Stimulated activated CD4-positive, alpha-beta T cell treated with anti-CD3 and anti-CD28 coated beads, Interleukin-15, amount 100 ng/mL, for 24 hours (primary cell): ENCODE results near the gene RAB3C.
"Not testable (repeated sequence)": the region's sequence is repeated elsewhere in the genome, so short reads cannot be mapped to it uniquely, and the experiment has no call there.

Experiments used
- DNase-seq: peaks from one replicate; pipeline ENCODE4 v3.0.0-alpha.2; 2020

The RAB3C gene

GRCh38 chr5:58681943-58682342, 99.1 kb downstream of the RAB3C start:
- no peak for DNase-seq

GRCh38 chr5:58683567-58683966, 100.7 kb downstream of the RAB3C start:
- DNase-seq = no peak

DNA sequence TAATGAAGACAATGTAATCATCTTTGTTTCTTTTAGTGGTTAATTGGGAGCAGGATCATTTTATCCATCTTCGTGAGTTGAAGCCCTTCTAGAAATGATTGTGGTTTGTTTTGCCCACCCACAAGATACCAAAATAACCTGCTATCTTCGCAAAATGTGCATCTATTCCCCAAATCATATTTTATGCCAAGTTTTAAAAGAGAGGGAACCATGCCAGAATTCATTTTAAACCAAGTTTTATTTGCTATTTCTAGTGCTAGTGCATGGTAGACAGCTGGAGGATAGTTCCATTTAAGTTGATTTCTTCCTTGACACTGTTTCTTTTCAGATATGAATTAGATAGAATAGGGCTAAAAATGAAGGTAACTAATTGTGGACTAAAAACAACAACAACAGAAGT, 104.2 kb downstream of the RAB3C start:
- DNase-seq = no peak

DNA sequence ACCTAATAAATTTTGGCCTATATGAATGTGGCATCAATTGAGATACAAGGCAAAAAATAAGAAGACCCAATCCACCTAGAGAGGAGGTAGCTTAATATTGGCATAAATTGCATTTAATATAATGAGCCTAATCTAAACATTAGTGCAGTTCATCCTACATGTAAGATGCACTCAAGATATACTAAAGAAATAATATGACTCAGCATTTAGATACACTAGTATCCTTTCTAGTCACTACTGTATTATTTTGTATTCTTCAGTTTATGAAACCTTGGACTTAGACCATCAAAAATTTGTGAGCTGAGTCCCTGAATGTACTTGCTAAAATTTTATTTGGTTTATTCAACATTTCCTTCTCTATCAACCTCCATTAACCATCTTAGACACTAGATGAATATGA, 104.7 kb downstream of the RAB3C start:
- DNase-seq = no peak

DNA sequence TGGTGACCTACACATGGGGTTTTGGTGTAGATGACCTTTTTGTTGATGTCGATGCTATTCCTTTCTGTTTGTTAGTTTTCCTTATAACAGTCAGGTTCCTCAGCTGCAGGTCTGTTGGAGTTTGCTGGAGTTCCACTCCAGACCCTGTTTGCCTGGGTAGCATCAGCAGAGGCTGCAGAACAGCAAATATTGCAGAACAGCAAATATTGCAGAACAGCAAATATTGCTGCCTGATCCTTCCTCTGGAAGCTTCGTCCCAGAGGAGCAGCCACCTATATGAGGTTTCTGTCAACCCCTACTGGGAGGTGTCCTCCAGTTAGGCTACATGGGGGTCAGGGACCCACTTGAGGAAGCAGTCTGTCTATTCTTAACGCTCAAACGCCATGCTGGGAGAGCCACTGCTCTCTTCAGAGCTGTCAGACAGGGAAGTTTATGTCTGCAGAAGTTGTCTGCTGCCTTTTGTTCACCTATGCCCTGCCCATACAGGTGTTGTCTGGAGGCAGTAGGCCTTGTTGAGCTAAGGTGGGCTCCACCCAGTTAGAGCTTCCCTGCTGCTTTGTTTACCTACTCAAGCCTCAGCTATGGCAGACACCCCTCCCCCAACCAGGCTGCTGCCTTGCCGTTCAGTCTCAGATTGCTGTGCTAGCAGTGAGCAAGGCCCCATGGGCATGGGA, 116.3 kb downstream of the RAB3C start:
- not testable (repeated sequence) for DNase-seq

- no peak for DNase-seq
These were observed 116.9 kb downstream of the RAB3C start for GRCh38 chr5:58699762-58700118.

- no peak for DNase-seq
These were observed 121.2 kb downstream of the RAB3C start for GRCh38 chr5:58703925-58704555.

DNA sequence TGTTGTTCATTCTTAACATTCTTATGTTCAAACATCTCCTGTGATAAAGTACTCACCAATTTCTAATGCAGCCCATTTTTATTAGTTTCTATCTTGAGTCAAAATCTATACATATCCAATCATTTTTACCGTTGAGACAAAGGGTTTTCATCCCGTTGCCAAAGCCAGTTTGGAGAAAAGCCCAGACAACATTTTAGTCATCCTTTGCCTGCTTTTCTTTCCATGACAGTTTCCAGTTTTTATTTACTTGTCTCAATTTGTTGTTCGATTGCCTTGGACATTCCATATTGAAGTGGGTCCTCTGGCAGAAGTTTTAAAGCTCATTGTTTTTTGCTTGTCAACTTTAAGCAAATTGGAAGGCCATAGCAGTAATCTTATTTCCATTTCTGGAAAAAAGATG, 123.9 kb downstream of the RAB3C start:
- DNase-seq = no peak

DNA sequence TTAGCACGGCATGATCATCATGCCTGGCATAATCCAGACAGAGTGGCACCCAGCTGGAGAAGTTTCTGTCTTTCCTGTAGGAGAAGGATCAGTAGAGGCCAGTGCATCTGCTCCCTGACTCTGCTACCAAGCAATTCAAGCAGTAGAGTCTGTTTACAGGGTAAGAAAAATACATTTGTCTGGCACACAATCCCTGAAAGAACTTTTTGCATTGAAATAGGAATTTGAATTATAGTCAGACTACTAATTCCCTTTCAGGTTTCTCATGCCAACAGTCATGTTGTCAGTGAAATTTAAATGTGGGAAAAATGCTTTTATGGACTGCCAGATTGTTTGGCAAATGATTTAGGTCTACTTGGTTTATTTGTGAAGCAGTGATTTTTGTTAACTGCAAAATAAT, 125.6 kb downstream of the RAB3C start:
- no peak for DNase-seq

DNA sequence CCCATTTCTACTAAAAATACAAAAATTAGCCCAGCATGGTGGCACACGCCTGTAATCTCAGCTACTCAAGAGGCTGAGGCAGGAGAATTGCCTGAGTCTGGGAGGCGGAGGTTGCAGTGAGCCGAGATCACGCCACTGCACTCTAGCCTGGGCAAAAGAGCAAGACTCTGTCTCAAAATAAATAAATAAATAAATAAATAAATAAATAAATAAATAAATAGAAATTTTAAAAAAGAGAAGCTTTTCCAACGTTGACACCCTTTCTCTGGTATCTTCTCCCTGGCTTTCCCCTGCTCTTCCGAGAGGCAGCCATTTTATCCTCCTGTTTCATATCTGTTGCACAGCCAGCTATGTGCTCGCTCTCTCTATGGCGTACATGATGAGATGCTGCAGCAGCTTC, 127.5 kb downstream of the RAB3C start:
- DNase-seq = not testable (repeated sequence)

- no peak for DNase-seq
These were observed 128.0 kb downstream of the RAB3C start for GRCh38 chr5:58710871-58711270.

DNA sequence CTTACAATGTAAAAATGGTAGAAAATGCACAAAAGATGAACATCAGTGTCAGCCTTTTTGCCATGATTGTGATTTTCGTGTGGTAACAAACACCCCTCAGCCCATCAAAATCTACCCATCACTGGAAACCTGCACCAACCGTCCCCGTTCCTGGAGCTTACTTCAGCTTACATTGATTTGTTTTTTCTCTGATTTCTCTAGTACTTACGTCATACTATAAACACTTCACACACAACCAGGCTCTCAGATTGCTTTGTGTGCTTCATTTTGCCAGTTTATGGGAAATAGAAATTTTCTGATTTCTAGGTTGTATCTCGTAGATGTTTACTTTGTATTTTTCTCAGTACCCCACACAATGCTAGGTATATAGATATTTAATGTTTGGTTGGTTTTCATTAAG, 129.1 kb downstream of the RAB3C start:
- DNase-seq = no peak

- DNase-seq = no peak
These were observed 131.2 kb downstream of the RAB3C start for GRCh38 chr5:58714046-58714445.

- DNase-seq = no peak
These were observed 133.3 kb downstream of the RAB3C start for GRCh38 chr5:58715997-58716656.

- no peak for DNase-seq
These were observed 133.8 kb downstream of the RAB3C start for GRCh38 chr5:58716713-58717112.

- no peak for DNase-seq
These were observed 134.6 kb downstream of the RAB3C start for GRCh38 chr5:58717303-58718007.

GRCh38 chr5:58718269-58718978, 135.5 kb downstream of the RAB3C start:
- DNase-seq = no peak

DNA sequence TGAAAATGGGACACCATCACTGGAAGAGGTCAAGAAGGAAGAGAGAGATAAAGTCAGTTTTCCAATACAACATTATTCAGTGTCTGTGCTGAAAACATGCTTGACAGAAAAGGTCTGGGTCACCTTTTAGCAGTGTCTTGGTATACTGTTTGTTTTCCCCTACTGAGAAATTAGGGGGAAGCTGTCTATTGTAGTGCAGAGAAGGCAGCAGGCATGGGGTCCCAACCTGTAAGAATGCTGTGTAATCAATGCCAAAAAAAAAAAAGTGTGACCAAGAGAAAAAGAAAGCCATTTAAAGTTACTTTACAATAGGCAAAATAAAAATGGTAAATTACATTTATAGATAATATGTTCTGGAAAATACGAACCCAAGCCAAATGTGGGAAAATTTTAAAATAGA, 139.3 kb downstream of the RAB3C start:
- no peak for DNase-seq

- DNase-seq = no peak
These were observed 142.1 kb downstream of the RAB3C start for GRCh38 chr5:58724992-58725391.

DNA sequence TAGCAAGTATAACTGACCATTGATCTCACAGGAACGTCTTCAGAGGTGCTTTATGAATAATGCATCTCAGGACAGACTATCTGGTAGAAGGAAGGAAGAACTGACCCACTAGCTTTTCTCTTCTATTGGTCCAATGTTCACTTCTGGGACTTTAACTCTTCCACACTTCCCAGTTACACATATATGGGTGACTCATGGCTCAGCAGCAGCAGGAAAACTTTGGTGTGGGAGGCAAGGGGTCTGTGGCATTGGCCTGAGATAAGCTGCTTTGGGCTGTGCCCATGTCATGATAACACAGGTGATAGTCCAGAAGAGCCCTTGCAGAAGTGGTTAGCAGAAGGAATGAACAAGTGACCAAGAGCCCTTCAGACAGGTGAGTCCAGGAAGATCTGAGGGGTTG, 148.8 kb downstream of the RAB3C start:
- no peak for DNase-seq

DNA sequence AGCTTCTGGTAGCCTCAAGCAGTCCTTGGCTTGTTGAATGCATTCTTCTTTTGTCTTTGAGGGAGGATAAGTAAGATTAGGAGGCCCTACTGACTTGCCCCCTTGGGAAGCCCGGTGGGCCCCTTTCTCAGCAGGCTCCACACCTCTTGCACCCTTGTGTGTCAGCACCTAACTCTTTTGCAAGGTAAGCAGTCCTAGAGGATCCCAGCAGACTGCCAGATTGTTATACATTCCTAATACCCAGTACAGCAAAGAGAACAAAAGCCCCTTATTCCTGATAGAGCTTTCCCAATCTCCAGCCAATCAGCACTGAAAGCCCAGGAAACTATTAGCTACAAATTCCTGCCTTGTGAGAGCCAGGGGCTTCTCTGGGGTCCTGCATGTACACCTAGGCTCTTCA, 152.8 kb downstream of the RAB3C start:
- no peak for DNase-seq

DNA sequence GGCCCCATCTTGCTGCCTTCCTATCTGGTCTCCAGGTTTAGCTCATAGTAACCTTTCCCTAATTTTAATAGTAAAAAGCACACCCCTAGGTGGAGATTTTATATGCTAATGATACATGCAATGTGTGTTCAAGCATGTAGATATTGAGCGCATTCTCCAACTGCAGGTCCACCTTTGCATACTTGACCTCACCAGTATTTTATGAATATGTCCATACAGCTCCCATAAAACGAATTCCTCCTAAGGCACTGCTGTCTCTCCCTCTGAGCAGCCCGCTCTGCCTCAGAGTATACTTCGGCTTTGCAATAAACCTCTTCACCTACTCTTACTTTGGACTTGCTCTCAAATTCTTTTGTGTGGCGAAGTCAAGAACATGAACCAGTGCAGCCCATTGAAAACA, 153.3 kb downstream of the RAB3C start:
- no peak for DNase-seq

- DNase-seq = no peak
These were observed 154.8 kb downstream of the RAB3C start for GRCh38 chr5:58737671-58738070.
